ENCODE measurements around the gene GDF15.

DNA sequence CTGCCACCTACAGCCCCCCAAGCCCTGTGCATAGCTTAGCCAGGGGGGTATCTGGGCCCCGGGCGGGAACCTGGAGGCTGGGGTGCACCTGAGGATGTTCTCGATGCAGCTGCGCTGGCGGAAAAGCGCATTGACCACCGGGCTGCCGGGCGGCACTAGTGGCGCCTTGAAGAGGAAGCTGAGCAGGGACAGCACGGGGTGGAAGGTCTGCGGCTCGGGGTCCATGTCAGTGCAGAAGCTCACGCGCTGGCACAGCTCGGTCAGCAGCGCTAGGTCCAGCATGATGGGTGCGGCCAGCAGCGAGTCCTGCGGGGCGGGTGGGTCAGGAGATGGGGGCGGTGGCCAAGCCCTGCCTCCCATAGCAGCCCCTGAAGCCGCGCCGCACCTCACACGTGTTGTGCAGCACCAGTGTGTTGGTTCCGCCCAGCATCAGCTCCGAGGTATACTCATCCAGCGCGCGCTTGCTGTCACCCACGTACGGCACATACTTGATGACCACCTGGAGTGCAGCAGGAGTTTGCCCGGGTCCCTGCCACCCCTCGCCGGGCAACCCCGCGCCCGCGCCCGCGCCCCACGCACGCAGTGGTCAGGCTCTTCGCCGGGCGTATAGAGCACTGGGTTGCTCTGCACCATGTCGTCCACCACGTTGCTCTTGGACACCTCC, 49.4 kb downstream of the GDF15 start:
- TF ChIP-seq, protein P1, sequence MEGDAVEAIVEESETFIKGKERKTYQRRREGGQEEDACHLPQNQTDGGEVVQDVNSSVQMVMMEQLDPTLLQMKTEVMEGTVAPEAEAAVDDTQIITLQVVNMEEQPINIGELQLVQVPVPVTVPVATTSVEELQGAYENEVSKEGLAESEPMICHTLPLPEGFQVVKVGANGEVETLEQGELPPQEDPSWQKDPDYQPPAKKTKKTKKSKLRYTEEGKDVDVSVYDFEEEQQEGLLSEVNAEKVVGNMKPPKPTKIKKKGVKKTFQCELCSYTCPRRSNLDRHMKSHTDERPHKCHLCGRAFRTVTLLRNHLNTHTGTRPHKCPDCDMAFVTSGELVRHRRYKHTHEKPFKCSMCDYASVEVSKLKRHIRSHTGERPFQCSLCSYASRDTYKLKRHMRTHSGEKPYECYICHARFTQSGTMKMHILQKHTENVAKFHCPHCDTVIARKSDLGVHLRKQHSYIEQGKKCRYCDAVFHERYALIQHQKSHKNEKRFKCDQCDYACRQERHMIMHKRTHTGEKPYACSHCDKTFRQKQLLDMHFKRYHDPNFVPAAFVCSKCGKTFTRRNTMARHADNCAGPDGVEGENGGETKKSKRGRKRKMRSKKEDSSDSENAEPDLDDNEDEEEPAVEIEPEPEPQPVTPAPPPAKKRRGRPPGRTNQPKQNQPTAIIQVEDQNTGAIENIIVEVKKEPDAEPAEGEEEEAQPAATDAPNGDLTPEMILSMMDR (IDR thresholded peaks at IDR 0.05; ENCODE audit: borderline replicate concordance, extremely low read depth, low read length, poor library complexity, severe bottlenecking): no peak
- TF ChIP-seq EZH2 (IDR thresholded peaks at IDR 0.05; ENCODE audit: borderline replicate concordance, low read depth, low read length, severe bottlenecking): no peak
